CD4-positive, alpha-beta T cell treated with Interleukin-6 at 100 ng/mL for 8 hours (primary cell): ENCODE results near the gene ACTR1B.
"Not testable (repeated sequence)": the region's sequence is repeated elsewhere in the genome, so short reads cannot be mapped to it uniquely, and the experiment has no call there.

Experiments
- DNase-seq: peaks from one replicate; pipeline ENCODE4 v3.0.0-alpha.2; 2020; ENCODE audit warnings: mixed read lengths, low spot score

The ACTR1B gene

GRCh38 chr2:97615746-97616145, 48.1 kb downstream of the ACTR1B start:
- not testable (repeated sequence) for DNase-seq

DNA sequence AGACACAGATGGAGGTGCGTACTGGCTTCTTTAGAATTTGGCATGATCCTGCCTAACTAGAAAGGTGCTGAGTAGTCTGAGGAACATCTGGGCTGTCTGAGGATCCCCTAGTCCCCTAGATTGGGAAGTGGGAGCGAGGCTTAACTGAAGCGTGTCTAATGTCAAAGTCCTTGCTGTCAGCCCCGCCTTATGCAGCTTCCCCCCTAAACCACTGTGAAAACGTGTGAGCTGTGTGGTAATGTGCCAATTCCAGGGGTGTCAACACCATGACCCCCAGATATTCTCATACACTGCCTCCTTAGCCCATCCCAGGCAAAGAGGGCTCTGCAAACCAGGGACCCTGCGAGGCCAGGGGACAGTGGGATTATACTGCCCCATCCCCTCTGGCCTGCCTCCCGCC, 51.9 kb downstream of the ACTR1B start:
- not testable (repeated sequence) for DNase-seq

GRCh38 chr2:97608745-97609144, 55.1 kb downstream of the ACTR1B start:
- not testable (repeated sequence) for DNase-seq
